ENCODE results near the gene VWDE. TPM values are rescaled to one million over a fixed set of nuclear protein-coding genes. Genes with fewer than 3 reads are reported as not detected.

VWDE gene
- polyA plus RNA-seq, 2 of the 4 experiments (the other 2 are of a cell fraction): 1.2 to 2.4 TPM

GRCh38 chr7:12327922-12328321, 75.7 kb downstream of the VWDE start (continued):
- TF ChIP-seq ZSCAN20 (CRISPR knock-in tag; IDR thresholded peaks at IDR 0.05) (no peak), FOXS1 (CRISPR knock-in tag; IDR thresholded peaks at IDR 0.05) (no peak), CBX8 (IDR thresholded peaks at IDR 0.05) (no peak), NR3C1 (IDR thresholded peaks at IDR 0.05) (no peak), CEBPB (IDR thresholded peaks at IDR 0.05) (no peak)

GRCh38 chr7:12325646-12326045, 78.0 kb downstream of the VWDE start:
- ATAC-seq: no peak
- peaks cover 15% of the 10 kb centered on the region; the same call in 2 of the 3 replicates for H3K4me1 ChIP-seq
- no peak for DNase-seq (ENCODE audit: low read depth in 1 of 2, low spot score in 1 of 2)
- no peak overlapping the region for H3K4me2 ChIP-seq
- H3K27ac ChIP-seq: no peak overlapping the region
- no peak overlapping the region for H3K4me3 ChIP-seq
- no peak for TF ChIP-seq MAZ (IDR thresholded peaks at IDR 0.05; ENCODE audit: borderline replicate concordance, low read depth, low read length)
- TF ChIP-seq, protein P1, sequence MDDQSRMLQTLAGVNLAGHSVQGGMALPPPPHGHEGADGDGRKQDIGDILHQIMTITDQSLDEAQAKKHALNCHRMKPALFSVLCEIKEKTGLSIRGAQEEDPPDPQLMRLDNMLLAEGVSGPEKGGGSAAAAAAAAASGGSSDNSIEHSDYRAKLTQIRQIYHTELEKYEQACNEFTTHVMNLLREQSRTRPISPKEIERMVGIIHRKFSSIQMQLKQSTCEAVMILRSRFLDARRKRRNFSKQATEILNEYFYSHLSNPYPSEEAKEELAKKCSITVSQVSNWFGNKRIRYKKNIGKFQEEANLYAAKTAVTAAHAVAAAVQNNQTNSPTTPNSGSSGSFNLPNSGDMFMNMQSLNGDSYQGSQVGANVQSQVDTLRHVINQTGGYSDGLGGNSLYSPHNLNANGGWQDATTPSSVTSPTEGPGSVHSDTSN (IDR thresholded peaks at IDR 0.05): no peak
- no peak for TF ChIP-seq EHMT2 (IDR thresholded peaks at IDR 0.05; ENCODE audit: low read depth)
- no peak for TF ChIP-seq CBX2 (IDR thresholded peaks at IDR 0.05; ENCODE audit: borderline replicate concordance, low read depth)
- no peak for TF ChIP-seq TFCP2L1 (CRISPR knock-in tag; IDR thresholded peaks at IDR 0.05)
- no peak for FAIRE-seq
- no peaks in the 10 kb centered on the region for H3K9me3 ChIP-seq
- ChIA-PET POLR2A (no interaction called here), CTCF (no interaction called here)

- CTCF ChIA-PET: interaction anchor here (1.3 to 2.4 kb wide), 4 partner anchors 11 to 490 kb away, joined by 3 to 11 read pairs (median 8); no protein-coding TSS in a partner anchor
- POLR2A ChIA-PET: no interaction called here
- ATAC-seq: no peak
These were observed 80.2 kb downstream of the VWDE start for GRCh38 chr7:12323415-12323814.

More at GRCh38 chr7:12323415-12323814, 80.2 kb downstream of the VWDE start:
- FAIRE-seq (no peak), DNase-seq (ENCODE audit: low read depth in 1 of 2, low spot score in 1 of 2) (no peak)
- TF ChIP-seq ESRRA (IDR thresholded peaks at IDR 0.05; ENCODE audit: borderline replicate concordance, low read length): no peak
- no peak for TF ChIP-seq HDAC2 (IDR thresholded peaks at IDR 0.05)
- no peak for TF ChIP-seq REST (IDR thresholded peaks at IDR 0.05)
- TF ChIP-seq TP53 (CRISPR knock-in tag; IDR thresholded peaks at IDR 0.05): no peak
- no peak for TF ChIP-seq MAX (IDR thresholded peaks at IDR 0.05)
- no peak for TF ChIP-seq NR3C1 (IDR thresholded peaks at IDR 0.05)
- TF ChIP-seq HOXA7 (CRISPR knock-in tag; IDR thresholded peaks at IDR 0.05): no peak
- no peak for TF ChIP-seq RFX5 (IDR thresholded peaks at IDR 0.05)
- no peak for TF ChIP-seq HOXB13 (CRISPR knock-in tag; IDR thresholded peaks at IDR 0.05; ENCODE audit: low read depth)
- TF ChIP-seq MAFK (IDR thresholded peaks at IDR 0.05; ENCODE audit: partially characterized antibody): no peak
- TF ChIP-seq ZFP36 (IDR thresholded peaks at IDR 0.05; ENCODE audit: borderline replicate concordance, partially characterized antibody): no peak
- no peak for TF ChIP-seq CEBPB (IDR thresholded peaks at IDR 0.05)
- no peak for TF ChIP-seq FOSL2 (IDR thresholded peaks at IDR 0.05)
- no peak for TF ChIP-seq FOSL2 (CRISPR knock-in tag; IDR thresholded peaks at IDR 0.05)
- TF ChIP-seq PHF8 (IDR thresholded peaks at IDR 0.05; ENCODE audit: borderline replicate concordance, low read depth): no peak
- TF ChIP-seq POLR2AphosphoS2 (conservative IDR thresholded peaks at IDR 0.05; ENCODE audit: low read length): no peak
- TF ChIP-seq BCL3 (IDR thresholded peaks at IDR 0.05): no peak
- no peak for TF ChIP-seq HOXB5 (CRISPR knock-in tag; IDR thresholded peaks at IDR 0.05)
- TF ChIP-seq, protein P2, sequence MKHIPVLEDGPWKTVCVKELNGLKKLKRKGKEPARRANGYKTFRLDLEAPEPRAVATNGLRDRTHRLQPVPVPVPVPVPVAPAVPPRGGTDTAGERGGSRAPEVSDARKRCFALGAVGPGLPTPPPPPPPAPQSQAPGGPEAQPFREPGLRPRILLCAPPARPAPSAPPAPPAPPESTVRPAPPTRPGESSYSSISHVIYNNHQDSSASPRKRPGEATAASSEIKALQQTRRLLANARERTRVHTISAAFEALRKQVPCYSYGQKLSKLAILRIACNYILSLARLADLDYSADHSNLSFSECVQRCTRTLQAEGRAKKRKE (CRISPR knock-in tag; IDR thresholded peaks at IDR 0.05; ENCODE audit: low read depth): no peak
- Histone ChIP-seq H3K27ac (no peak overlapping the region), H3K9me3 (no peaks in the 10 kb centered on the region), H3K4me3 (no peak overlapping the region), H3K4me1 (peaks cover 22% of the 10 kb centered on the region; the same call in 2 of the 3 replicates), H3K4me2 (no peak overlapping the region)
- WGBS (ENCODE audit: missing lambda C conversion rate): 76% methylated on average over 10 of the region's 10 CpGs
